T-helper 1 cell (primary cell): ENCODE measurements around the gene SUSD4.
A peak's percentile ranks its signal among the peaks of the same experiment; 100 is the strongest.
"Not testable (repeated sequence)": the region's sequence is repeated elsewhere in the genome, so short reads cannot be mapped to it uniquely, and the experiment has no call there.

Source experiments
- DNase-seq, 5 donors: peaks; one replicate each; pipeline ENCODE4 v3.0.0-alpha.2; 2012 to 2020
- total RNA-seq, 4 donors: gene quantifications; one replicate each; lab custom pipeline; 2026; lab: John Stamatoyannopoulos, UW

The SUSD4 gene, protein sequence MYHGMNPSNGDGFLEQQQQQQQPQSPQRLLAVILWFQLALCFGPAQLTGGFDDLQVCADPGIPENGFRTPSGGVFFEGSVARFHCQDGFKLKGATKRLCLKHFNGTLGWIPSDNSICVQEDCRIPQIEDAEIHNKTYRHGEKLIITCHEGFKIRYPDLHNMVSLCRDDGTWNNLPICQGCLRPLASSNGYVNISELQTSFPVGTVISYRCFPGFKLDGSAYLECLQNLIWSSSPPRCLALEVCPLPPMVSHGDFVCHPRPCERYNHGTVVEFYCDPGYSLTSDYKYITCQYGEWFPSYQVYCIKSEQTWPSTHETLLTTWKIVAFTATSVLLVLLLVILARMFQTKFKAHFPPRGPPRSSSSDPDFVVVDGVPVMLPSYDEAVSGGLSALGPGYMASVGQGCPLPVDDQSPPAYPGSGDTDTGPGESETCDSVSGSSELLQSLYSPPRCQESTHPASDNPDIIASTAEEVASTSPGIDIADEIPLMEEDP
- 5.8 to 15.0 (median 10.3) reads per million in 4 donors for total RNA-seq

GRCh38 chr1:223363856-223364684 is at the start of gene SUSD4:
Gene SUSD4 (minus strand): TSS chr1:223364176. CDS start chr1:223363425, 751 bp downstream.
- peak; percentile 36 to 61 (median 52) for DNase-seq

- no peak for DNase-seq
Observed at GRCh38 chr1:223413216-223413615, 49.2 kb upstream of the SUSD4 start.

- DNase-seq = no peak
Observed at GRCh38 chr1:223411710-223412109, 47.7 kb upstream of the SUSD4 start.

DNA sequence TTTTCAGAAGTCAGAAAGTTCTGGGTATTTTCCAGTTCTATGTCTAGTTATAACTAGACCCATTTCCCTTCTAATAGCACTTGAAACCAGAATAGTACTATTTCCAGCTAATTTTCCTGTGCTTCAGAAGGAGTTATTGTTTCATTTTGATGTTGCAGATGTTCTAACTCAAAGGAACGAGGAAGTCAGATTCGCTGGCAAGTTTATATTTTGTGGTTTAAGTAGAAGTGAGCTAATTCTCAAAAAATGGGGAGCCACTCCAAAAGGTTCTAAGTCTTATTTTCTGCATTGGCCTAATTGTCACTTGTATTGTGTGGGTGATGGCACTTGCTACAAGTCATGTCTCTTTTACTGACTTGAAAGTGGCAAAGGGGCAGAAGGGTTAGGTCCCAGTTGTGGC is 47.3 kb upstream of the SUSD4 start:
- DNase-seq = no peak

- DNase-seq = no peak
Observed at GRCh38 chr1:223410036-223410435, 46.1 kb upstream of the SUSD4 start.

- DNase-seq = no peak
Observed at GRCh38 chr1:223405507-223405906, 41.5 kb upstream of the SUSD4 start.

DNA sequence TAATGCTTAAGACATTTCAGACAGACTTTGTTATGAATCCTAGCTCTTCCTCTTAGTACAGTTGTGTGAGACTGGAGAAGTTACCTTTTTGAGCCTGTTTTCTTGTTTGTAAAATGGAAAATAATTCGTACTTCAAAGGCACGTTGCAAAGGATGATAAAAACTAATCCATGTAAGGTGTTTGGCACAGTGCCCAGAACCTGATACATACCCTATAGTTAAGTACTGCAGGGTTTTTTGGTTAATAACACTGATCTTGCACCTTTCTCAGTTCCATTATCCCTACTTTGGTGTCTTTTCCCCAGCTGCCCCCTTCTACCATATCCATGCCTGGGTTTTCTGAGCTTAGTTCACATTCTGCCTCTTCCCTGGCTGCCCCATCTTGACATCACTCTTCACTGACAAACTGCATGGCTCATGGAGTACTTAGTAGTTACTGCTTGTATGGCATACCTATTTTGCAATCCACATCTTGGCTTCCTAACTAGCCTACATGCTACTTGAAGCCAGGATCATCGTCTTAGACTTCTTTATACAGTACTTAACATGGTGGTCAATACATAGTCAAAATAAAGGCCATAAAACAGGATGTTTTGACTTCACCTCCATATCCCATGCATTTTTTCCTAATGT is 39.3 kb upstream of the SUSD4 start:
- DNase-seq = no peak

GRCh38 chr1:223402790-223403142 is 38.8 kb upstream of the SUSD4 start:
- DNase-seq = no peak

- no peak for DNase-seq
Observed at GRCh38 chr1:223401873-223402789, 38.2 kb upstream of the SUSD4 start.

- not testable (repeated sequence) for DNase-seq
Observed at GRCh38 chr1:223399393-223399792, 35.4 kb upstream of the SUSD4 start.

GRCh38 chr1:223394706-223395105 is 30.7 kb upstream of the SUSD4 start:
- DNase-seq = no peak

DNA sequence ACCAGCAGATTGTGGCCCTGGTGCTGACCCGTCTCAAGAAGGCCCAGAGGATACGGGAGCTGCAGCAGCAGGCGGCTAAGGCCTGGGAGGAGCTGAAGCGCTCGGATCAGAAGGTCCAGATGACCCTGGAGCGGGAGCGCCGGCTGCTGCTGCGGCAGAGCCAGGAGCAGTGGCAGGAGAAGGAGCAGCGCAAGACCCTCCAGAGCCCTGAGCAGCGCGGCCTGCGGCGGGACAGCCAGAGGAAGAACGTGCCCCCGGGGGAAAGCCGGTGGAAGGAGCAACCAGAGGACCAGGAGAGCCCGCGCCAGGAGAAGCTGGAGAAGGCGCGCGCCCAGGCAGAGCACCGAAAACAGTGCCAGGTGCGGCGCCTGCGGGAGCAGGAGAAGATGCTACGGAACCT is 30.3 kb upstream of the SUSD4 start:
- DNase-seq = no peak

DNA sequence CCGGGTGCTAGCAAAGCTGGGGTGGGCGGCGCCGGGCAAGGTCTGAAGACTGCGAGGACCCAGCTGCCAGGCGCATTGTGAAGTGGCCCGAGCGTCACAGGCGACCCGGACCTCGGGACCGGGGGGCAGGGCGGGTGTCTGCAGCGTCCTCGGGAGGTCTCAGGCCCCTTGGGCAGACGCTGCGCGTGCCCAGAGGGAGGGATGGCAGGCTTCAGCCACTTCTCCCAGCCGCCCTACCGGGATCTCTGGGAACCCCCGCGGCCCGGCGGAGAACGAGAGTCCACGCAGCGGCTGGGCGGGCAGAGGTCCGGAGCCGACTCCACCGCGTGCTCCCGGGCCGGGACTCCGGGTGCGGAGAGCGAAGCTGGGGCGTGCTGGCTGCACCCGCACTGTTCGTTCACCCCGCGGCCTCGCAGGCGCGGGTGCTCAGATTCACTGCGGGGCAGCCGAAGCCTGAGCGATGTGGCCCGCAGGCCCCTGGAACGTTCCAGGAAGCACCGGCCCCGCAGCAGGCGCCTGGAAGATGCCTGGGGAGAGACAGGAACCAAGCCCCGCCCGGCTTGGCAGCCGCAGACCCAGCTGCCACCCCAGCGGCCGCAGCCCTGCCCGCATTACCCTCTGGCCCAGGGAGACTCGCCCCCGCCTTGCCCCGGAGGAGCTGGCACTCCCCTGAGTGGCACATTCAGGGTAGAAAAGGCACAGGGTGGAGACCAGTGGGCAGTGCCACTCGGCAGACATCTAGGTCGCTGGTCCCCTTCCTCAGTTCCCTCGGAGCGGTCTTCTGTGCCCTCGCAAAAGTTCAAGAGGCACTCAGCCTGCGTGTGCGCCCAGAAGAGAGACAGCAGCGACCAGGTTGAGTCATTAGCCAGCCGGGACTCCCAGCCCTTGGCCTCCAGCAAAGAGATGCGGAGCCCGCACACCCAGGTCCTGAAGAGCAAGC is 29.6 kb upstream of the SUSD4 start, which contains the start of gene CCDC185:
Gene CCDC185, plus strand, starts transcription at position 141 of the 940 bp plus-strand sequence. Its CDS starts 61 bp downstream, at position 202.
- DNase-seq = no peak

- no peak for DNase-seq
Observed at GRCh38 chr1:223390618-223391017, 26.6 kb upstream of the SUSD4 start.

GRCh38 chr1:223386013-223386412 is 22.0 kb upstream of the SUSD4 start:
- DNase-seq = no peak

GRCh38 chr1:223378754-223379153 is 14.8 kb upstream of the SUSD4 start:
- no peak for DNase-seq

DNA sequence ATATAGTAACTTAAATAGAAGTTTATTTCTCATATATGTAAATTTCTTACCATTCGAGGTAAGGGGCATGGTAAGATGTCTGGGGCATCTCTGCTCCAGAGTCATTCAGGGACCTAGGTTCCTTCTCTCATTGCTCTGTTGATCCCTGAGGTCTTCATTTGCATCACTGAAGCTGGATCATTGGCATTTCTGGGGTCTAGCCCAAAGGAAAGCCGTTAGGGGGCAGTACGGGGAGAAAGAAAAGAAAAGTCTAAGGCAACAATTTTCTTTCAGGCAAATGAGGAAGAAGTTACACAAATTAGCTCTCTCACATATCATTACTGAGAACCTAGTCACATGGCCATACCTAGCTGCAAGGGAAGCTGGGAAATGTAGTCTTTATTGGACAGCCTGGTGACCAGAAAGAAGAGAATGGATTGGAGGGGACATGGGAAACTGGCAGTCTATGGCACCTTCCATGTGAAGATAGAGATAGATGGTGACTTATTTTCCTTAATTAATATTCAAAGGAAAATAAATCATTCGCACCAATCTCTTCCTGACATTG is 10.2 kb upstream of the SUSD4 start:
- no peak for DNase-seq

GRCh38 chr1:223364685-223365382 is 858 bp upstream of the SUSD4 start:
- DNase-seq = peak in 1 of 5 donors; percentile 8

DNA sequence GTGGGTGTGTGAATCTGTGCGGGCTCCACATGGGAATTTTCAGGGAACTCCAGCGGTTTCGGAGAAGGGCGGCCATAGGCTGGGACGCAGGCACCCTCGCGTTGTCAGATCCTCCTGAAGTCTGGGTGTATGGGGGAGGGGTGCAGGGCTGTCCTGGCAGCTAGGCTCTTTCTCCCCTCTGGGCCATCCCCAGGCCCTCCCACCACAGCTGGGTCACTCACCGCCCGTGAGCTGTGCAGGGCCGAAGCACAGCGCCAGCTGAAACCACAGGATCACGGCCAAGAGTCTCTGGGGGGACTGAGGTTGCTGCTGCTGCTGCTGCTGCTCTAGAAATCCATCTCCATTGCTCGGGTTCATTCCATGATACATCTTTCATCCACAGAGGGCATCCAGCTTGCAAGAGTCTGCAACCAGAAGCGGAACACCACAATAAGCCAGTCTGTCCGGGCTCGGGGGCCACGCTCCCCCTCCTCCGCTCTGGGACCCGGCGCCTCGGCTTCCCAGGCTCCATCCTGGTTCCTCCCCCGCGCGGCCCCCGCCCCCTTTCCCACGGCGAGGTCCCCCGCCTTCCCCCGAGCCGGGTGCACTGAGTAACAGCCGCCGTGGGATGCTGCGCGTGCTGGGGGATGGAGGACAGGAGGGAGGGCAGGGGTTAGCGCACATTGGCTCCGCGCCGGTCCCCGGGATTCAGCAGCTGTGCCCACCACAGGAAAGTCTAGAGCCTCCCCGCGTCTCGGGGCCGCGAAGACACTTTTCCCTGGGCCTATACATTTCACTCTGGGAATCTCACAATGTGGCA is 720 bp downstream of the SUSD4 start:
- peak in 2 of 5 donors; percentile 12 to 14 for DNase-seq
